CD4-positive, alpha-beta T cell (primary cell): ENCODE measurements around the gene CAPN7. TPM values are rescaled to one million over a fixed set of nuclear protein-coding genes. Genes with fewer than 3 reads are reported as not detected.

Source experiments
- ATAC-seq: fragments of 200-7000 bp; cut with Tn5 transposase; one replicate; pipeline ENCODE4 v1.10.0; 2022; ENCODE audit warnings: mild to moderate bottlenecking; ENCODE audit not compliant: poor library complexity
- CTCF ChIA-PET: fragments of 350-600 bp; sonication (Branson Sonifier 250); formaldehyde crosslinking; loops from one replicate; lab custom pipeline; 2021; ENCODE audit warnings: antibody characterized with exemption, inconsistent platforms; lab: Charles Lee
- POLR2A ChIA-PET: fragments of 350-600 bp; sonication (Branson Sonifier 250); formaldehyde crosslinking; loops from one replicate; lab custom pipeline; 2021; ENCODE audit warnings: antibody characterized with exemption, inconsistent platforms; lab: Charles Lee
- DNase-seq, 14 experiments: peaks; one replicate each; pipeline ENCODE4 v3.0.0-alpha.2; 2013 to 2020; ENCODE audit warnings: mixed read lengths in 2 of 14
- H3K27ac ChIP-seq, 2 donors: one replicate each; pipeline versions ENCODE4 v1.5.1 to v1.7.0; 2013; ENCODE audit warnings: low read length in 2 of 2, low read depth in 1 of 2, mild to moderate bottlenecking in 1 of 2
- H3K27me3 ChIP-seq, 2 experiments: 1 replicate in 1 of 2; 2 replicates in 1 of 2; pipeline versions ENCODE4 v1.6.1 to v1.7.0; 2013; ENCODE audit warnings: low read length in 2 of 2, control low read depth in 1 of 2, mild to moderate bottlenecking in 1 of 2, moderate library complexity in 1 of 2; ENCODE audit not compliant: insufficient read depth in 2 of 2, control insufficient read depth in 1 of 2
- H3K36me3 ChIP-seq: one replicate; pipeline ENCODE4 v1.6.1; 2013; ENCODE audit warnings: low read length, control low read depth; ENCODE audit not compliant: insufficient read depth
- H3K4me1 ChIP-seq: one replicate; pipeline ENCODE4 v1.6.1; 2013; ENCODE audit warnings: low read length, control low read depth; ENCODE audit not compliant: insufficient read depth
- H3K4me3 ChIP-seq: one replicate; pipeline ENCODE4 v1.5.1; 2013; ENCODE audit warnings: mild to moderate bottlenecking, low read length, moderate library complexity
- H3K9me3 ChIP-seq, 2 experiments: 1 replicate in 1 of 2; 2 replicates in 1 of 2; pipeline versions ENCODE4 v1.6.1 to v1.7.0; 2013; ENCODE audit warnings: low read length in 2 of 2, mild to moderate bottlenecking in 2 of 2, control low read depth in 1 of 2, moderate library complexity in 1 of 2; ENCODE audit not compliant: control insufficient read depth in 1 of 2, insufficient read depth in 1 of 2
- H3K27ac Mint-ChIP-seq: one replicate; pipeline ENCODE4 v1.8.0; 2020; ENCODE audit warnings: mixed read lengths
- H3K27me3 Mint-ChIP-seq: one replicate; pipeline ENCODE4 v1.8.0; 2021; ENCODE audit warnings: mixed read lengths
- H3K36me3 Mint-ChIP-seq: one replicate; pipeline ENCODE4 v1.8.0; 2021; ENCODE audit warnings: low read depth, mixed read lengths
- H3K4me1 Mint-ChIP-seq: one replicate; pipeline ENCODE4 v1.8.0; 2021; ENCODE audit warnings: low read depth, mixed read lengths
- H3K4me3 Mint-ChIP-seq: one replicate; pipeline ENCODE4 v1.8.0; 2020; ENCODE audit warnings: mild to moderate bottlenecking, mixed read lengths
- H3K9me3 Mint-ChIP-seq: one replicate; pipeline ENCODE4 v1.8.0; 2020; ENCODE audit warnings: mixed read lengths
- CTCF ChIP-seq: fragments of 200-600 bp; IDR thresholded peaks from one replicate; pipeline ENCODE4 v1.8.0; 2022; ENCODE audit warnings: antibody characterized with exemption, mild to moderate bottlenecking
- intact Hi-C, 2 experiments: fragments of 100-400 bp; cut with DNase I in 1 of 2; cut with micrococcal nuclease in 1 of 2; formaldehyde crosslinking; loops; one replicate each; pipeline versions ENCODE4 v1.15.1 to v1.9.0; 2023 to 2025; cut with DNase I, micrococcal nuclease
- total RNA-seq, 174 experiments: library from RNA in 2 of 174; stranded (reverse) in 2 of 174; gene quantifications; one replicate each; pipeline ENCODE4 v1.2.3 and lab custom pipeline; 2021 to 2026

CAPN7 gene
- total RNA-seq, 2 experiments from 2014 or later: 64.7 to 69.4 TPM

- Histone ChIP-seq H3K27ac (no peak overlapping the region), H3K4me1 (peaks cover 18% of the 10 kb centered on the region), H3K36me3 (no peaks in the 10 kb centered on the region), H3K9me3 (no peaks in the 10 kb centered on the region), H3K27me3 (no peaks in the 10 kb centered on the region), H3K4me3 (no peak overlapping the region)
- intact Hi-C loops: loop anchor here (2.0 to 10.0 kb wide), 7 partner anchors 65 to 1341 kb away; partner anchors contain the start of genes BTD (in 1 of the 2), EAF1 (in 1 of the 2), HACL1 (in 1 of the 2) and METTL6 (in 1 of the 2)
- Mint-ChIP-seq H3K27me3 (no peaks in the 10 kb centered on the region), H3K9me3 (no peaks in the 10 kb centered on the region), H3K27ac (no peak overlapping the region), H3K4me3 (peak overlapping the region; percentile 47), H3K36me3 (peaks cover 18% of the 10 kb centered on the region), H3K4me1 (peaks cover 34% of the 10 kb centered on the region)
- ATAC-seq (no peak), DNase-seq (no peak)
- ChIA-PET CTCF (interaction anchor here (0.5 to 3.6 kb wide), 9 partner anchors 10 to 201 kb away, joined by 3 to 31 read pairs (median 9); partner anchors contain the start of gene SH3BP5), POLR2A (interaction anchor here (1.3 kb wide), 1 partner anchor 60 kb away, joined by 3 read pairs; no protein-coding TSS in a partner anchor)
- TF ChIP-seq CTCF: no peak
Observed at GRCh38 chr3:15204005-15204404, 2.0 kb upstream of the CAPN7 start.

GRCh38 chr3:15205482-15205933 is 538 bp upstream of the CAPN7 start:
- ChIA-PET CTCF (interaction anchor here (1.0 to 2.9 kb wide), 5 partner anchors 63 to 200 kb away, joined by 3 to 17 read pairs (median 3); partner anchors contain the start of gene SH3BP5), POLR2A (interaction anchor here (0.6 to 2.8 kb wide), 32 partner anchors 9 to 1307 kb away, joined by 3 to 23 read pairs (median 4); partner anchors contain the start of genes BTD, CCDC174, DPH3 and EAF1)
- Histone ChIP-seq H3K36me3 (peaks cover 4% of the 10 kb centered on the region), H3K9me3 (no peaks in the 10 kb centered on the region), H3K4me3 (peak overlapping the region; percentile 64), H3K4me1 (peaks cover 21% of the 10 kb centered on the region), H3K27ac (peak overlapping the region; percentile 60 to 86), H3K27me3 (no peaks in the 10 kb centered on the region)
- Mint-ChIP-seq H3K27ac (peak overlapping the region; percentile 93), H3K4me3 (peak overlapping the region; percentile 87), H3K36me3 (peaks cover 25% of the 10 kb centered on the region), H3K27me3 (no peaks in the 10 kb centered on the region), H3K4me1 (peaks cover 39% of the 10 kb centered on the region), H3K9me3 (no peaks in the 10 kb centered on the region)
- ATAC-seq (no peak), DNase-seq (no peak)
- intact Hi-C loops: loop anchor here (2.0 to 10.0 kb wide), 7 partner anchors 62 to 1339 kb away; partner anchors contain the start of genes CCDC174 (in 1 of the 2), RBSN (in 1 of the 2) and SH3BP5 (in 1 of the 2)
- TF ChIP-seq CTCF: peak; percentile 4

- peaks cover 43% of the 10 kb centered on the region for H3K4me1 Mint-ChIP-seq
- intact Hi-C loops: loop anchor here (5.0 to 10.0 kb wide), 6 partner anchors 60 to 1338 kb away; partner anchors contain the start of genes CCDC174 (in 1 of the 2), RBSN (in 1 of the 2) and SH3BP5 (in 1 of the 2)
- no peaks in the 10 kb centered on the region for H3K27me3 Mint-ChIP-seq
- peaks cover 39% of the 10 kb centered on the region for H3K36me3 Mint-ChIP-seq
- H3K27me3 ChIP-seq: no peaks in the 10 kb centered on the region
- H3K9me3 Mint-ChIP-seq: no peaks in the 10 kb centered on the region
- peak overlapping the region; percentile 84 for H3K4me3 ChIP-seq
- peak in 8 of 14 experiments; percentile 7 to 53 (median 20) for DNase-seq
- ChIA-PET CTCF (interaction anchor here (0.7 to 2.9 kb wide), 5 partner anchors 58 to 198 kb away, joined by 3 to 17 read pairs (median 3); partner anchors contain the start of gene SH3BP5), POLR2A (interaction anchor here (0.6 to 2.8 kb wide), 34 partner anchors 8 to 1057 kb away, joined by 3 to 23 read pairs (median 4); partner anchors contain the start of genes BTD, CCDC174, DPH3 and EAF1)
- peaks cover 21% of the 10 kb centered on the region for H3K4me1 ChIP-seq
- no peaks in the 10 kb centered on the region for H3K9me3 ChIP-seq
- H3K27ac Mint-ChIP-seq: peak overlapping the region; percentile 93
- peak; percentile 30 for ATAC-seq
- H3K27ac ChIP-seq: peak overlapping the region; percentile 69 to 86
- H3K4me3 Mint-ChIP-seq: peak overlapping the region; percentile 92
- H3K36me3 ChIP-seq: peaks cover 9% of the 10 kb centered on the region
- no peak for TF ChIP-seq CTCF
Observed at GRCh38 chr3:15206662-15207576, 873 bp downstream of the CAPN7 start.
